OCI-LY7 (cell line): ENCODE data around the gene FSCB. TPM values are rescaled to one million over a fixed set of nuclear protein-coding genes. Genes with fewer than 3 reads are reported as not detected.

Experiments used
- BruUV-seq: library from RNA; stranded (reverse); fragments of 400-500 nt; replicated peaks from 2 replicates; lab custom pipeline; 2021; lab: Mats Ljungman, UMichigan
- CTCF ChIA-PET: fragments of 300-600 bp; sonication (Branson Sonifier 250); formaldehyde crosslinking; loops from one replicate; lab custom pipeline; 2022; ENCODE audit warnings: antibody characterized with exemption; ENCODE audit not compliant: unreplicated experiment; lab: Charles Lee
- POLR2A ChIA-PET: fragments of 300-600 bp; sonication (Branson Sonifier 250); formaldehyde crosslinking; loops from one replicate; lab custom pipeline; 2022; ENCODE audit warnings: antibody characterized with exemption; lab: Charles Lee
- DNase-seq: peaks from one replicate; pipeline ENCODE4 v3.0.0-alpha.2; 2015; ENCODE audit warnings: low spot score
- H2AFZ ChIP-seq: fragments of 200-600 bp; sonication (generic), shearing (Covaris generic); 2 replicates; pipeline ENCODE4 v1.6.1; 2014; ENCODE audit warnings: mild to moderate bottlenecking, antibody characterized with exemption, low read length, moderate library complexity
- H3K27ac ChIP-seq: fragments of 200-600 bp; sonication (generic); 2 replicates; pipeline ENCODE4 v1.5.1; 2014; ENCODE audit warnings: mixed run types, low read depth, mild to moderate bottlenecking, moderate library complexity, low read length, inconsistent platforms; ENCODE audit not compliant: poor library complexity, severe bottlenecking
- H3K36me3 ChIP-seq: fragments of 200-600 bp; sonication (generic); 2 replicates; pipeline ENCODE4 v1.6.1; 2014; ENCODE audit warnings: mild to moderate bottlenecking, antibody characterized with exemption, low read length, moderate library complexity, mixed read lengths; ENCODE audit not compliant: insufficient read depth
- H3K4me1 ChIP-seq: fragments of 200-600 bp; sonication (generic); 2 replicates; pipeline ENCODE4 v1.5.1; 2014; ENCODE audit warnings: mild to moderate bottlenecking, low read length; ENCODE audit not compliant: insufficient read depth, poor library complexity, severe bottlenecking
- H3K4me2 ChIP-seq: fragments of 200-600 bp; sonication (generic); 2 replicates; pipeline ENCODE4 v1.6.1; 2014; ENCODE audit warnings: mild to moderate bottlenecking, low read length
- H3K4me3 ChIP-seq: fragments of 200-600 bp; sonication (generic); 2 replicates; pipeline ENCODE4 v1.5.1; 2014; ENCODE audit warnings: mild to moderate bottlenecking, low read depth, low read length; ENCODE audit not compliant: poor library complexity, severe bottlenecking
- H3K79me2 ChIP-seq: fragments of 200-600 bp; sonication (generic); 2 replicates; pipeline ENCODE4 v1.6.1; 2016; ENCODE audit warnings: low read depth, mild to moderate bottlenecking, low read length, moderate library complexity, mixed read lengths; ENCODE audit not compliant: insufficient read depth
- H3K9me2 ChIP-seq: fragments of 200-600 bp; sonication (generic); 2 replicates; pipeline ENCODE4 v1.6.1; 2016; ENCODE audit warnings: mild to moderate bottlenecking, low read length, mixed read lengths; ENCODE audit not compliant: insufficient read depth
- H3K9me3 ChIP-seq: fragments of 200-600 bp; sonication (generic); 2 replicates; pipeline ENCODE4 v1.6.1; 2014; ENCODE audit warnings: mild to moderate bottlenecking, mixed run types, low read length, mixed read lengths
- H4K20me1 ChIP-seq: fragments of 200-600 bp; sonication (generic); 2 replicates; pipeline ENCODE4 v1.6.1; 2014; ENCODE audit warnings: mild to moderate bottlenecking, antibody characterized with exemption, low read length, moderate library complexity, mixed read lengths; ENCODE audit not compliant: insufficient read depth
- CTCF ChIP-seq: fragments of 200-600 bp; sonication (generic); conservative IDR thresholded peaks from 2 replicates; pipeline ENCODE4 v1.5.1; 2014; ENCODE audit warnings: mild to moderate bottlenecking, antibody characterized with exemption, low read length, moderate library complexity, mixed read lengths
- EZH2phosphoT487 ChIP-seq: fragments of 200-600 bp; sonication (generic); IDR thresholded peaks from 2 replicates; pipeline ENCODE4 v1.6.1; 2018; ENCODE audit warnings: low read depth, borderline replicate concordance, mild to moderate bottlenecking, mixed run types, antibody characterized with exemption, low read length, moderate library complexity, mixed read lengths
- intact Hi-C: fragments of 100-400 bp; cut with micrococcal nuclease; formaldehyde crosslinking; loops from one replicate; pipeline ENCODE4 v1.10.0; 2022; ENCODE audit not compliant: unreplicated experiment
- total RNA-seq, 2 experiments: library from RNA; depleted of rRNA in 1 of 2; stranded (reverse); fragments of >200 nt in 1 of 2; shearing (Covaris generic) in 1 of 2; gene quantifications; 2 replicates each; pipeline ENCODE4 v1.2.3, GENCODE V29; 2014 to 2022

FSCB gene
- total RNA-seq, 2 experiments from 2014 or later: not detected

GRCh38 chr14:44508834-44509233 lies 1.8 kb upstream of the FSCB start:
- DNase-seq: no peak
- H3K4me2 ChIP-seq: no peak overlapping the region
- no peaks in the 10 kb centered on the region for H3K4me1 ChIP-seq
- no peaks in the 10 kb centered on the region for H4K20me1 ChIP-seq
- TF ChIP-seq EZH2phosphoT487 (no peak), CTCF (no peak)
- ChIA-PET POLR2A (no interaction called here), CTCF (no interaction called here)
- no peak overlapping the region for H3K27ac ChIP-seq
- H3K4me3 ChIP-seq: no peak overlapping the region
- no peak overlapping the region for H2AFZ ChIP-seq
- H3K36me3 ChIP-seq: no peaks in the 10 kb centered on the region
- H3K79me2 ChIP-seq: no peaks in the 10 kb centered on the region
- intact Hi-C loops: no loop called here
- no peaks in the 10 kb centered on the region for H3K9me3 ChIP-seq
- BruUV-seq: no TSS peak
- no peaks in the 10 kb centered on the region for H3K9me2 ChIP-seq

DNA sequence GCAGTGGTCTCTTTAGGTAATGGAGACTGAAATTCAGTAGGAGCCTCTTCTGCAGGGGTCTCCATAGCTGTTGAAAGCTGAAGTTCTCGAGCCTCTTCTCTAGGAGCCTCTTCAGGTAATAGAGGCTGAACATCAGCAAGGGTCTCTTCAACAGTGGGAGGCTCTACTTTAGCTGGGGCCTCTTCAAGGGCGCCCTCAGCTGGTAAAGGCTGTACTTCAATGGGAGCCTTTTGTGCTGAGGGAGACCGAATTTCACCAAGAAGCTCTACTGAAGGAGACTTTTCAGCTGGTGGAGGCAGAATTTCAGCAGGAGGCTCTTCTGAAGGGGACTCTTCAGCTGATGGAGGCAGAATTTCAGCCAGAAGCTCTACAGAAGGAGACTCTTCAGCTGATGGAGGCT lies 1.5 kb downstream of the FSCB start:
- Histone ChIP-seq H3K9me2 (no peaks in the 10 kb centered on the region), H3K4me2 (no peak overlapping the region), H3K36me3 (no peaks in the 10 kb centered on the region), H2AFZ (no peak overlapping the region), H3K4me1 (no peaks in the 10 kb centered on the region), H3K9me3 (no peaks in the 10 kb centered on the region), H4K20me1 (no peaks in the 10 kb centered on the region), H3K4me3 (no peak overlapping the region), H3K27ac (no peak overlapping the region), H3K79me2 (no peaks in the 10 kb centered on the region)
- BruUV-seq: no TSS peak
- 0 out of 2 replicates have a peak, but pooled peaks have one; percentile 34 for TF ChIP-seq CTCF
- no peak for TF ChIP-seq EZH2phosphoT487
- CTCF ChIA-PET: no interaction called here
- POLR2A ChIA-PET: interaction anchor here (0.7 kb wide), 1 partner anchor 9 kb away, joined by 3 read pairs; no protein-coding TSS in a partner anchor
- DNase-seq: no peak
- intact Hi-C loops: no loop called here

DNA sequence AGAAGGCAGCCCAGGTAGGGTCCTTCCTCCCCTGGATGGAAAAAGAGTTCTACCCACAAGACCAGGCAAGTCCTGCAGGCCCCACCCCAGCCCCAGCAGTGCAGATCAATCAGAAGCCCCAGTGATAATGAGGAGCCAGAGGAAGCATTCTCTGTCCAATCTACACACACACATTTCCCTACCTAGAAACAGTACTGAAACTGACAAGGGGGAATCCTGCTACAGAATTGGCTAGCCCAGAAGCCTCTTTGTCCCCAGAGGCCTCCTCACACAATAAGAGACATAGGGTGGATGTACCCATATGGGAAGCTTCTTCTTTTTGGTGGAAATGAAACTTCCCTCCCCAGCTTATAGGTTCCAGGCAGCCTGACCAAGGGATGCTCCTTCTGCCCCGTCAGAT lies 9.9 kb downstream of the FSCB start:
- TF ChIP-seq CTCF: no peak
- no peak for TF ChIP-seq EZH2phosphoT487
- Histone ChIP-seq H3K9me3 (no peaks in the 10 kb centered on the region), H4K20me1 (no peaks in the 10 kb centered on the region), H3K79me2 (no peaks in the 10 kb centered on the region), H3K9me2 (no peaks in the 10 kb centered on the region), H2AFZ (no peak overlapping the region), H3K4me3 (no peak overlapping the region), H3K4me1 (no peaks in the 10 kb centered on the region), H3K36me3 (no peaks in the 10 kb centered on the region), H3K4me2 (no peak overlapping the region), H3K27ac (no peak overlapping the region)
- ChIA-PET CTCF (no interaction called here), POLR2A (interaction anchor here (1.1 kb wide), 1 partner anchor 9 kb away, joined by 3 read pairs; no protein-coding TSS in a partner anchor)
- BruUV-seq: no TSS peak
- DNase-seq: no peak
- intact Hi-C loops: no loop called here
